SK-N-SH (cell line): ENCODE measurements around the gene FADS3. TPM values are rescaled to one million over a fixed set of nuclear protein-coding genes. Genes with fewer than 3 reads are reported as not detected.

Source experiments
- CTCF ChIA-PET: fragments of 300-600, 350-600 bp; formaldehyde crosslinking; extraction: SDS; loops from one replicate; lab custom pipeline; 2021; lab: Yijun Ruan, JAX
- POLR2A ChIA-PET: fragments of 350-600 bp; sonication (Branson Sonifier 250); formaldehyde crosslinking; extraction: SDS; loops from one replicate; lab custom pipeline; 2020; ENCODE audit warnings: antibody characterized with exemption, inconsistent platforms; lab: Yijun Ruan, JAX
- DNase-seq: peaks from one replicate; pipeline ENCODE4 v3.0.0; 2012
- H2AFZ ChIP-seq: fragments of 200-600 bp; sonication (generic); 2 replicates; pipeline ENCODE4 v1.8.1; 2016; ENCODE audit warnings: antibody characterized with exemption, mild to moderate bottlenecking, low read depth
- H3F3A ChIP-seq: fragments of 200-600 bp; sonication (generic); replicated peaks from 2 replicates; pipeline ENCODE3; 2016; ENCODE audit warnings: antibody characterized with exemption, mild to moderate bottlenecking; ENCODE audit not compliant: insufficient read depth
- H3K27ac ChIP-seq, 2 experiments: fragments of 200-500 bp in 1 of 2; fragments of 200-600 bp in 1 of 2; sonication (Bioruptor generic) in 1 of 2; sonication (generic), shearing (Covaris generic) in 1 of 2; 2 replicates each; pipeline versions ENCODE4 v1.5.1 to v1.6.1; 2014 to 2016; ENCODE audit warnings: low read depth in 2 of 2, inconsistent platforms in 1 of 2, low read length in 1 of 2, mild to moderate bottlenecking in 1 of 2, mixed read lengths in 1 of 2
- H3K27me3 ChIP-seq: fragments of 200-600 bp; sonication (generic), shearing (Covaris generic); 2 replicates; pipeline ENCODE4 v1.6.1; 2016; ENCODE audit warnings: mixed run types; ENCODE audit not compliant: insufficient read depth
- H3K36me3 ChIP-seq, 2 experiments: fragments of 200-500 bp in 1 of 2; fragments of 200-600 bp in 1 of 2; sonication (Bioruptor generic) in 1 of 2; sonication (generic) in 1 of 2; replicated peaks in 1 of 2; 2 replicates each; pipeline versions ENCODE3 to v1.5.1; 2014 to 2016; ENCODE audit warnings: low read length in 1 of 2, mild to moderate bottlenecking in 1 of 2; ENCODE audit not compliant: insufficient read depth in 2 of 2, control insufficient read depth in 1 of 2
- H3K4me1 ChIP-seq, 2 experiments: fragments of 200-500 bp in 1 of 2; fragments of 200-600 bp in 1 of 2; sonication (Bioruptor generic) in 1 of 2; sonication (generic), shearing (Covaris generic) in 1 of 2; 2 replicates each; pipeline versions ENCODE4 v1.5.1 to v1.6.1; 2014 to 2016; ENCODE audit warnings: low read depth in 1 of 2, low read length in 1 of 2, mixed run types in 1 of 2; ENCODE audit not compliant: insufficient read depth in 2 of 2, control insufficient read depth in 1 of 2
- H3K4me2 ChIP-seq: fragments of 200-600 bp; sonication (generic), shearing (Covaris generic); 2 replicates; pipeline ENCODE4 v1.6.1; 2017; ENCODE audit warnings: mixed run types
- H3K4me3 ChIP-seq, 2 experiments: fragments of 200-500 bp in 1 of 2; fragments of 200-600 bp in 1 of 2; sonication (Bioruptor generic) in 1 of 2; sonication (generic), shearing (Covaris generic) in 1 of 2; 2 replicates each; pipeline versions ENCODE4 v1.5.1 to v1.8.1; 2014 to 2016; ENCODE audit warnings: low read depth in 2 of 2, inconsistent platforms in 1 of 2, low read length in 1 of 2, mild to moderate bottlenecking in 1 of 2, mixed read lengths in 1 of 2, moderate library complexity in 1 of 2
- H3K79me2 ChIP-seq: fragments of 200-600 bp; sonication (generic); 2 replicates; pipeline ENCODE4 v1.8.1; 2017; ENCODE audit warnings: mild to moderate bottlenecking; ENCODE audit not compliant: insufficient read depth
- H3K9ac ChIP-seq: fragments of 200-600 bp; sonication (generic); 2 replicates; pipeline ENCODE4 v1.6.1; 2017; ENCODE audit warnings: mixed run types
- H3K9me2 ChIP-seq: fragments of 200-600 bp; sonication (generic); 2 replicates; pipeline ENCODE4 v1.6.1; 2017; ENCODE audit warnings: mixed run types
- H3K9me3 ChIP-seq: fragments of 200-600 bp; sonication (generic); 2 replicates; pipeline ENCODE4 v1.6.1; 2017; ENCODE audit warnings: mixed run types, mild to moderate bottlenecking, moderate library complexity
- H4K20me1 ChIP-seq: fragments of 200-600 bp; sonication (generic); 2 replicates; pipeline ENCODE4 v1.6.1; 2017; ENCODE audit warnings: mild to moderate bottlenecking, mixed run types; ENCODE audit not compliant: insufficient read depth
- CTCF ChIP-seq: fragments of 200-600 bp; sonication (generic); IDR thresholded peaks from 2 replicates; pipeline ENCODE4 v1.6.1; 2017; ENCODE audit warnings: antibody characterized with exemption, mild to moderate bottlenecking, moderate library complexity
- EZH2phosphoT487 ChIP-seq: fragments of 200-600 bp; sonication (generic); IDR thresholded peaks from 2 replicates; pipeline ENCODE4 v1.6.1; 2017; ENCODE audit warnings: low read depth, mixed run types, mild to moderate bottlenecking, antibody characterized with exemption, moderate library complexity, borderline replicate concordance
- FOSL2 ChIP-seq: IDR thresholded peaks from 2 replicates; pipeline ENCODE4 v1.4.0; 2012; ENCODE audit warnings: low read depth, mild to moderate bottlenecking, moderate library complexity, borderline replicate concordance
- NFIC ChIP-seq: IDR thresholded peaks from 2 replicates; pipeline ENCODE4 v1.4.0; 2012; ENCODE audit warnings: borderline replicate concordance
- POLR2AphosphoS5 ChIP-seq: IDR thresholded peaks from 2 replicates; pipeline ENCODE4 v1.6.1; 2012; ENCODE audit warnings: low read depth, low read length
- RCOR1 ChIP-seq: fragments of 150-350 bp; IDR thresholded peaks from 2 replicates; pipeline ENCODE4 v1.6.1; 2017; ENCODE audit warnings: antibody characterized with exemption, low read length
- RXRA ChIP-seq: IDR thresholded peaks from 2 replicates; pipeline ENCODE4 v1.4.0; 2012; ENCODE audit warnings: low read depth, mild to moderate bottlenecking, borderline replicate concordance
- SIN3A ChIP-seq: IDR thresholded peaks from 2 replicates; pipeline ENCODE4 v1.6.1; 2012; ENCODE audit warnings: low read depth, mild to moderate bottlenecking, low read length, moderate library complexity, borderline replicate concordance
- YY1 ChIP-seq: IDR thresholded peaks from 2 replicates; pipeline ENCODE4 v1.4.0; 2012; ENCODE audit warnings: low read depth, mild to moderate bottlenecking
- WGBS: methylation state at CpG from one replicate; pipeline ENCODE4 v1.1.6; 2017; ENCODE audit warnings: low lambda C conversion rate; 5-methylcytosine and 5-hydroxymethylcytosine counted together
- polyA plus RNA-seq, 3 experiments: library from polyadenylated mRNA; depleted of rRNA; stranded (reverse); fragments of >200 nt; gene quantifications; 2 replicates each; pipeline ENCODE4 v1.2.3, GENCODE V29; 2012
- TF ChIP-seq, protein P1 (sequence below): IDR thresholded peaks from 2 replicates; pipeline ENCODE4 v1.4.0; 2012; ENCODE audit warnings: low read depth, borderline replicate concordance
- TF ChIP-seq, protein P2 (sequence below): IDR thresholded peaks from 2 replicates; pipeline ENCODE4; 2012

FADS3 gene
- polyA plus RNA-seq, 1 of the 3 experiments (the other 2 are of a cell fraction) = 93.3 TPM

- Histone ChIP-seq H3K9me3 (no peaks in the 10 kb centered on the region), H3K9me2 (no peaks in the 10 kb centered on the region), H3F3A (no peaks in the 10 kb centered on the region), H3K4me3 (no peak overlapping the region), H3K9ac (no peak overlapping the region), H3K27me3 (no peaks in the 10 kb centered on the region), H2AFZ (no peak overlapping the region), H4K20me1 (no peaks in the 10 kb centered on the region), H3K36me3 (peaks cover 12 to 31% of the 10 kb centered on the region in 2 experiments), H3K79me2 (no peaks in the 10 kb centered on the region), H3K4me1 (peaks cover 0 to 7% of the 10 kb centered on the region in 2 experiments; a peak in 1 of 4 replicates), H3K4me2 (no peak overlapping the region), H3K27ac (no peak overlapping the region)
- ChIA-PET POLR2A (no interaction called here), CTCF (interaction anchor here (1.6 to 1.8 kb wide), 2 partner anchors 38 to 248 kb away, joined by 4 to 5 read pairs; no protein-coding TSS in a partner anchor)
- 94% methylated on average over 15 of the region's 16 CpGs for WGBS
- DNase-seq = no peak
- no peak for TF ChIP-seq FOSL2
- no peak for TF ChIP-seq EZH2phosphoT487
- no peak for TF ChIP-seq NFIC
- TF ChIP-seq, protein P1, sequence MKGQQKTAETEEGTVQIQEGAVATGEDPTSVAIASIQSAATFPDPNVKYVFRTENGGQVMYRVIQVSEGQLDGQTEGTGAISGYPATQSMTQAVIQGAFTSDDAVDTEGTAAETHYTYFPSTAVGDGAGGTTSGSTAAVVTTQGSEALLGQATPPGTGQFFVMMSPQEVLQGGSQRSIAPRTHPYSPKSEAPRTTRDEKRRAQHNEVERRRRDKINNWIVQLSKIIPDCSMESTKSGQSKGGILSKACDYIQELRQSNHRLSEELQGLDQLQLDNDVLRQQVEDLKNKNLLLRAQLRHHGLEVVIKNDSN = no peak
- no peak for TF ChIP-seq SIN3A
- TF ChIP-seq RXRA = no peak
- no peak for TF ChIP-seq POLR2AphosphoS5
- no peak for TF ChIP-seq CTCF
- TF ChIP-seq, protein P2, sequence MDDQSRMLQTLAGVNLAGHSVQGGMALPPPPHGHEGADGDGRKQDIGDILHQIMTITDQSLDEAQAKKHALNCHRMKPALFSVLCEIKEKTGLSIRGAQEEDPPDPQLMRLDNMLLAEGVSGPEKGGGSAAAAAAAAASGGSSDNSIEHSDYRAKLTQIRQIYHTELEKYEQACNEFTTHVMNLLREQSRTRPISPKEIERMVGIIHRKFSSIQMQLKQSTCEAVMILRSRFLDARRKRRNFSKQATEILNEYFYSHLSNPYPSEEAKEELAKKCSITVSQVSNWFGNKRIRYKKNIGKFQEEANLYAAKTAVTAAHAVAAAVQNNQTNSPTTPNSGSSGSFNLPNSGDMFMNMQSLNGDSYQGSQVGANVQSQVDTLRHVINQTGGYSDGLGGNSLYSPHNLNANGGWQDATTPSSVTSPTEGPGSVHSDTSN = no peak
- no peak for TF ChIP-seq RCOR1
- no peak for TF ChIP-seq YY1
These were observed 31.1 kb downstream of the FADS3 start for GRCh38 chr11:61860054-61860903.
